ENCODE measurements around the gene SYT1. TPM values are rescaled to one million over a fixed set of nuclear protein-coding genes. Genes with fewer than 3 reads are reported as not detected.

SYT1 gene
- total and polyA plus RNA-seq, 2 of the 4 experiments (the other 2 are of a cell fraction) = 2.8 to 3.0 TPM

GRCh38 chr12:79236920-79237319 is 372.3 kb downstream of the SYT1 start:
- Histone ChIP-seq H3K79me1 (ENCODE audit: low read depth in 1 of 2, low read length in 2 of 2) (no peaks in the 10 kb centered on the region), H3K27ac (ENCODE audit: insufficient read depth, low read length) (no peak overlapping the region), H3K56ac (ENCODE audit: extremely low read depth, insufficient read depth, low read length) (no peak overlapping the region), H3K4ac (ENCODE audit: low read depth, low read length) (no peak overlapping the region), H2AK5ac (ENCODE audit: low read depth, low read length) (no peak overlapping the region), H3K23ac (ENCODE audit: low read depth, low read length) (no peak overlapping the region), H2BK5ac (ENCODE audit: low read depth, low read length, poor library complexity, severe bottlenecking) (no peak overlapping the region), H3K14ac (replicated peaks; ENCODE audit: low read depth, low read length) (no peak overlapping the region), H3K9ac (ENCODE audit: low read depth, low read length) (no peak overlapping the region), H2BK120ac (ENCODE audit: low read depth, low read length) (no peak overlapping the region), H3K27me3 (ENCODE audit: control insufficient read depth, insufficient read depth, low read length) (no peaks in the 10 kb centered on the region), H4K5ac (ENCODE audit: low read depth, low read length) (no peak overlapping the region), H3K4me2 (ENCODE audit: low read depth, low read length) (no peak overlapping the region), H2BK20ac (ENCODE audit: low read depth, low read length) (no peak overlapping the region), H3K9me3 (ENCODE audit: control insufficient read depth, insufficient read depth, low read length) (no peaks in the 10 kb centered on the region), H3K4me3 (ENCODE audit: insufficient read depth, low read depth, low read length) (no peak overlapping the region), H2AK9ac (replicated peaks; ENCODE audit: low read depth, low read length, poor library complexity) (no peak overlapping the region), H3K4me1 (ENCODE audit: control insufficient read depth, insufficient read depth, low read length) (no peaks in the 10 kb centered on the region), H4K8ac (ENCODE audit: low read depth in 2 of 2, low read length in 2 of 2) (no peak overlapping the region), H4K91ac (ENCODE audit: insufficient read depth, low read depth, low read length) (no peak overlapping the region), H3K36me3 (ENCODE audit: control insufficient read depth, insufficient read depth, low read length) (no peaks in the 10 kb centered on the region), H2BK15ac (ENCODE audit: low read depth, low read length) (no peak overlapping the region), H3K9me1 (ENCODE audit: insufficient read depth, low read length) (no peaks in the 10 kb centered on the region; the same call in 1 of the 2 replicates), H2AFZ (replicated peaks; ENCODE audit: low read length, poor library complexity) (no peak overlapping the region), H3K18ac (ENCODE audit: low read depth, low read length) (no peak overlapping the region), H4K20me1 (ENCODE audit: insufficient read depth, low read length) (no peaks in the 10 kb centered on the region)
- TF ChIP-seq ELK1 (IDR thresholded peaks at IDR 0.05; ENCODE audit: borderline replicate concordance, low read depth, low read length) = no peak
- no peak for TF ChIP-seq POLR2A (IDR thresholded peaks at IDR 0.05; ENCODE audit: low read depth, low read length)
- no peak for TF ChIP-seq BHLHE40 (IDR thresholded peaks at IDR 0.05; ENCODE audit: low read depth, low read length)
- no peak for TF ChIP-seq MAFK (IDR thresholded peaks at IDR 0.05; ENCODE audit: low read depth, low read length)
- no peak for TF ChIP-seq SMC3 (IDR thresholded peaks at IDR 0.05; ENCODE audit: low read depth, low read length)
- no peak for TF ChIP-seq RAD21 (IDR thresholded peaks at IDR 0.05; ENCODE audit: low read length)
- no peak for TF ChIP-seq NFE2L2 (IDR thresholded peaks at IDR 0.05; ENCODE audit: low read depth, low read length)
- no peak for TF ChIP-seq MAZ (IDR thresholded peaks at IDR 0.05; ENCODE audit: borderline replicate concordance, low read depth, low read length)
- no peak for TF ChIP-seq FOS (IDR thresholded peaks at IDR 0.05; ENCODE audit: low read depth, low read length)
- no peak for TF ChIP-seq MXI1 (IDR thresholded peaks at IDR 0.05; ENCODE audit: borderline replicate concordance, low read depth, low read length)
- no peak for TF ChIP-seq USF2 (IDR thresholded peaks at IDR 0.05; ENCODE audit: low read depth, low read length)
- TF ChIP-seq RCOR1 (IDR thresholded peaks at IDR 0.05; ENCODE audit: insufficient replicate concordance, low read length) = no peak
- TF ChIP-seq CHD1 (IDR thresholded peaks at IDR 0.05; ENCODE audit: low read depth, low read length) = no peak
- CTCF ChIA-PET = no interaction called here
- no peak for ATAC-seq (ENCODE audit: low read depth)
- DNase-seq = no peak
- in situ Hi-C loops (cut with MboI; ENCODE audit: low sequenced_read_pairs) (no loop called here), dilution Hi-C loops (cut with HindIII; ENCODE audit: low sequenced_read_pairs, unreplicated experiment) (no loop called here), intact Hi-C loops (cut with micrococcal nuclease) (no loop called here)
- no TSS peak for BruUV-seq (replicated peaks)
- POLR2A ChIA-PET (ENCODE audit: unreplicated experiment) = no interaction called here
- 86% methylated on average over 2 of the region's 4 CpGs; no CpG with 5 or more reads in 1 of the 2 experiments for WGBS, 2 experiments (ENCODE audit: extremely low coverage in 2 of 2, insufficient read length in 1 of 2)
